Hematopoietic multipotent progenitor cell treated with erythropoietin and hydrocortisone succinate and interleukin-3 and kit ligand, for 6 days (in vitro differentiated cells): ENCODE data around the gene MRPL55.

ENCODE experiments used
- DNase-seq: peaks from one replicate; pipeline ENCODE4 v3.0.0-alpha.2; 2015

The MRPL55 gene

DNA sequence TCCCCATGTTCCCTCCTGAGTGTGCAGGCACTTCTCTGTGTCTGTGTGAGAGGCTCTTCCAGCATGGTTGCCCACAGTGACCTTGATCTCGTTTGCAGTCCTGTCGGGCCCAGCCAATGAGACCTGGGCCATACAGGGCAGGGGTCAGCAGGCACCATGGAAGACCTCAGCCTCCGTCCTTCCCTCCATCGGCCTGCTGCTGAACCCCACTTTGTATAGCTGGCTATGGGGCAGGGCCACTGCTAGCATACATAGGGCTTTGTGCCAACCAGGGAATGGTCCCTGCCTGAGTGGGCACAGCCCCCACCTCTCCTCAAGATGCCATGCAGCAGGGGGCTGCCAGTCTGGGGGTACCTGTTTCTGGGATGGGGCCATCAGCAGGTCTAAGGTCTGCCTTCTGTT, 9.8 kb downstream of the MRPL55 start:
- DNase-seq, result no peak

DNA sequence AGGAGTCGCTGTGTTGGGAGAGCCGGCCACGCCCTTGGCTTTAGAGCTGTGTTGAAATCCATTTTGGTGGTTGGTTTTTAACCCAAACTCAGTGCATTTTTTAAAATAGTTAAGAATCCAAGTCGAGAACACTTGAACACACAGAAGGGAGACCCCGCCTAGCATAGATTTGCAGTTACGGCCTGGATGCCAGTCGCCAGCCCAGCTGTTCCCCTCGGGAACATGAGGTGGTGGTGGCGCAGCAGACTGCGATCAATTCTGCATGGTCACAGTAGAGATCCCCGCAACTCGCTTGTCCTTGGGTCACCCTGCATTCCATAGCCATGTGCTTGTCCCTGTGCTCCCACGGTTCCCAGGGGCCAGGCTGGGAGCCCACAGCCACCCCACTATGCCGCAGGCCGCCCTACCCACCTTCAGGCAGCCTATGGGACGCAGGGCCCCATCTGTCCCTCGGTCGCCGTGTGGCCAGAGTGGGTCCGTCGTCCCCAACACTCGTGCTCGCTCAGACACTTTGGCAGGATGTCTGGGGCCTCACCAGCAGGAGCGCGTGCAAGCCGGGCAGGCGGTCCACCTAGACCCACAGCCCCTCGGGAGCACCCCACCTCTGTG, 10.7 kb downstream of the MRPL55 start:
- DNase-seq, result no peak

- DNase-seq, result no peak
Observed at GRCh38 chr1:228097333-228098081, 11.6 kb downstream of the MRPL55 start.

GRCh38 chr1:228096416-228097332, 12.4 kb downstream of the MRPL55 start:
- DNase-seq, result no peak

DNA sequence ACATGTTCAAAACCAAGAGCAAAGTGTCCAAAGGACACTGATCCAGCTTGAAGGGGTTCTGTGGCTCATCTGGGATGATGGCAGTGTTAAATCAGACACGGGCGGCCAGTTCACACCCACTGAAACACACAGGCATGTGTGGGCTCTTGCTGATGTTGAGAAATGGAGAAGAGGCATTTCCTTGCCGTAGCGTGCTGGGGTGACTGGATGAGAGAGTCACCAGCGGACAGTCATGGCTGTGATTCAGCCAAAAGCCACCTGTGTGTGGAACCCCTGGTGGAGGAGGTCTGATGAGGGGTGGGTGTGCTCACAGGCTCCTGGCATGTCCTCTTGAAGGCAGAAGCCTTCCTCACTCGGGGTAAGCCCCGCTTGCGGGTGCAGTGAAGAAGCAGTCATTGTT, 13.2 kb downstream of the MRPL55 start:
- no peak for DNase-seq

GRCh38 chr1:228095161-228095560, 13.9 kb downstream of the MRPL55 start:
- no peak for DNase-seq

DNA sequence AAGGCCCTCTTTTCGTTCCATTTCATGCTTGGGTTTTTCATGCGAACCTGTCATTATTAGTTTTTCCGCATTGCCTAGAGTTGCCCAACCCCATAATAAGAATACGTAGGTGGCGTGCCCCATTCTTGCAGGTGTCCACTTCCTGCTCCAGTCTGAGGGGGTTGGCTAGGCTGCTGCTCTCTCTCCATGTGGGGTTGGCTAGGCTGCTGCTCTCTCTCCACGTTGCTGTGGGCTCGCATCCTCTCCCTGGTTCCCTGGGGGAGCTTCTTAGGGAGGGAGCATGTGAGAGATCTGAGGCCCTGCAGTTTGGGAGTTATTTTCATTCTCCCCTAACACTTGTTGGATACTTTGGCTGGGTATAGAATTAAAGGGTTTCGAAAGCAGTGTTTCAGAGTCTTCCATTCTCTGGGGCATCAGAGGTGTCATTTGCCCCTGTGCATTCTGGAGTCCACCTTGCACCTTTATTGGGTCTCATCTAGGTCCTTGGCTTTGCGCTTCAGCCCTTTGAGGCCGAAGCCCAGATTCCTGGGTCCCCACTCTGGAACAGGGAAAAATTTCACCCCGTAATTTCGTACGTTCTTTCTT, 14.6 kb downstream of the MRPL55 start:
- no peak for DNase-seq

- DNase-seq, result no peak
Observed at GRCh38 chr1:228093050-228093906, 15.8 kb downstream of the MRPL55 start.

DNA sequence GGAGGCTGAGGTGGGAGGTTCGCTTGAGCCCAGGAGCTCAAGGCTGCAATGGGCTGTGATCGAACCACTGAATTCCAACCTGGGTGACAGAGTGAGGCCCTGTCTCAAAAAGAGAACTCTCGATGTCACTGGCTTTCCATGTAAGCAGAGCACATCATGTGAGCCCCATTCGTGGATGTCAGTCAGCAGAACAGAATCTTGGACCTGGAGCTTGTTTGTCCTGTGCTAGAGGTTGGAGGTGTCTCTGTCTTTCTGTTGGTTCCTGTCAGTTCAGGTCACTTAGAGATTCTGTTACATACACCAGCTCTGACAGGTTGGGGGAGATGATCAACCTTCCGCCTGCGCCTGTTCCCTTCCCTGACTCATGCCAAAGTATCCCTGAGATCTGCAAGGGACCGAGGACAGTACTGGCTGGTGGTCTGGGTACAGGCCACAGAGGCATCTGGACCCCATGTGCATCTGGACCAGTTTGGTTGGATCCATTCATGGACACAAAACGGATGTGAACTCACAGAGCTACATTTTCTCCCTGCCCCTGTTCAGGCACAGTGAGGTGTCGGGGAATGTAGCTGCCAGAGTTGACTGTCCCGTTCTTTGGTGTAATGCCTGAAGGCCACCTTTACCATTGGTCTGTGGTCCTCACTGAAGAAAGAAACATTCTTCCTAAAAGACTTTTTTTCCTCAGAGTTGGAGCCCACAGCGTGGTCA, 16.6 kb downstream of the MRPL55 start:
- DNase-seq, result no peak

- DNase-seq, result no peak
Observed at GRCh38 chr1:228091084-228091483, 18.0 kb downstream of the MRPL55 start.

DNA sequence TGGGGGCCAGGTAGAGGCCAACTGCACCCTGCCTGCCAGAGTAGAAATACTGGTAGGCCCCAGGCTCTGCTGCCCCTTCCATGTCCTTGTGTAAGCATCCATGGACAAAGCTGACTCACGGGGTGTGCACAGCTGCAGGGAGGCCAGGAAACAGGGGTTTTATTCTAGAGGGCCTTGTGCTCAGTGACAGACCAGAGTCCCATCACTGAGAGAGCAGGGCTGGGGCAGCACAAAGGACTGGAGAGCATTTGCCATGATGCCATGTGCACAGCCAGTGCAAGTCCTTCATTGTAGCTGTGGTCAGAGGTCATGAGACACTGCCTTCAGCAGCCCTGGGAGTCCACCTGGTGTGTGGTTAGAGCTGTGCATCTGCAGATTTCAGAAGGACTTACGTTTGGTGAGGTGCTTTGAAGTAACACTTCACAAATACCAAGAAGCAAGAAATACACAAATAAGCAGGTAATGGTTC, 18.5 kb downstream of the MRPL55 start:
- DNase-seq, result no peak

- peak; percentile 59 for DNase-seq
Observed at GRCh38 chr1:228089519-228090380, 19.3 kb downstream of the MRPL55 start.

DNA sequence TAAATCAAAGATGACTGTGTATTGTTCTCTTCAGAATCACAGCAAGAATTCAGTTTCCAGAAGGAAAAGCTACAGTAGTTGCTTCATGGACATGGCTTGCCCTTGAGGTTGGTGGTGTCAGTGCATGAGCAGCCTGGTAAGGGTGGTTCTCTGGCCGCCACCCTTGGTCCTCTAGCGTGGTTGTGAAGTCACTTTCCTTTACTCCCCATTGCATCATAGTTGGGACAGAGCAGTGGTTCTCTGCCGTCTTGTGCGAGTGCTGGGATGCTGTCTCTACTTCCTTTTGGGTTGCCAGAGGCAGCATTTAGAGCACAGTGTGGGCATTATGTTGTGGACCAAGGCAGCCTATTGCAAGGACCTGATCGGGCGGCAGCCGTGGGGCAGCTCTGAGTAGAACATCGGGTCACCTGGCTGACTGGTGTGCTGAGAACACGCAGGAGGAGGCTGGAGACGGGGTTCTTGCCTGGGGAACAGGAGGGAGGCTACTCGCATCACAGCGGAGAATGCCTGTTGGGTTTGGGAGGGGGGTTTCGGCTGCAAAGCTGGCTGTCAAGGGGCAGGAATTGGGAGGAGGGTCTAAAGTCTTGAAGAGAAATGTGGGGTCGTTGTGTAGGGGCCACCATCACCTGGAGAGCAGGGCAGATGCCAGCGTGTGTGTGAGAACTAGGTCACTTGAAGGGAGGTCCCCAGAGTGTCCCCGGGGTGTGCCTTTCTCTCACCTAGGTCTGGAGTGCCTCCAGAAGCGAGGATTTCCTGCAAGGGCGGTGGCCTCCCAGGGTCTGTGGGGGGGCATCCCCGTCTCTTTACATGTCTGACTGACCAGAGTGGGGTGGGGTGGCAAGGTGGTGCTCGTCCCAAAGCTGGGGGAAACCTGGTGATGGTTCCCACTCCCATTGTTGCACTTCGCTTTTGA, 20.3 kb downstream of the MRPL55 start:
- peak; percentile 65 for DNase-seq

GRCh38 chr1:228087771-228088251, 21.3 kb downstream of the MRPL55 start:
- peak; percentile 64 for DNase-seq

DNA sequence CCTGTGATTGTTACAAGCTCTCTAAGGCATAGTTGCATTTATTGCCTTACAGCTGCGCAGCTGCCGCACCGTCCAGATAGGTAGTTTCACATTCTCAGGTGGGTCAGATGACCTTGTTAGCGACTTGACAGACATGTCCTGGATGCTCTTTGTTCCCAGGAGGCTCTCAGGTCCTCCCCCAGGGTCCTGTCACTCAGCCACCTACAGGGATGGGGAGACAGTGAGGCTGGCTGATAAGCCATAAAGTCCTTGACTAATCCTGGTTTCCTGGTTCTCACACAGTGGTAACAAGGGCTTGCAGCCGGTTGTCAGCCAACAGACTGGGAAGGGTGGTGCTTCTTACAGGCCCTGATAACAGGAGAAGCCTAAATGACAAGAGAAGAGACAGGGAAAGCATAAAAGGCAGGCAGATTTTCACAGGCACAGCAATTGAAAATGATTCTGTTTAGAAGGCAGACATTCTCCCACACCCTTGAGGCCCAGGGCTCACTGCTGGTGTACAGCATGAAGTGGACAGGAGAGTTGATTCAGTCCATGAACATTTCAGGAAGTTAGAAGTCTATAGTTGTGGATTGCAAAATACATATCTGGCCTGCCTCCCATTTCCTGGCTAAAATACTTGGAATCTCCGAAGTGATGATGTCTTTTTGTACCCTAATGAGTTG, 23.7 kb downstream of the MRPL55 start:
- peak; percentile 88 for DNase-seq

- no peak for DNase-seq
Observed at GRCh38 chr1:228084797-228085196, 24.3 kb downstream of the MRPL55 start.

- peak; percentile 60 for DNase-seq
Observed at GRCh38 chr1:228084325-228084724, 24.8 kb downstream of the MRPL55 start.

DNA sequence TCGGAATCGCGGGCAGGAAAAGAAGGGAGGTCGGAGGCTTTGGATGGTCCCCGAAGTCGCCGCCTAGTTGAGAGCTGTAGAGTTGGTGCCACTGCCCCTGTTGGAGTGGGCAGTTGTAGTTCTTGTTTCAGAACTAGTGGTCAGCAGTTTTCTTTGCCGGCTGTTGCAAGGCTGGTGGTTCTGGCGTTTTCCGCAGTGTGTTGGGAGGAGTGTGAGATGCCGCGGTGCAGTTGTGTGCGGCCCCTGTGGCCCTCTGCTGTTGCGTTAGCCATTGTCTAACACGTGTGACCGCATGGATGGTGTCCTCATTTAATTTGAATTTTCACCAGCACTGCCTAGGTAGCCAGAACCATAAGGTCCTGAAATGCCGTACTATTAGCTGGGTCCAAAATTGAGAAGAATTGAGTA, 25.2 kb downstream of the MRPL55 start:
- no peak for DNase-seq
